GM11168 (cell line): ENCODE measurements around the gene GTF3C1.

Source experiments
- in situ Hi-C: fragments of 300-500 bp; cut with MboI; formaldehyde crosslinking; loops from one replicate; pipeline ENCODE4 v1.12.0; 2022; ENCODE audit warnings: low sequenced_read_pairs; ENCODE audit not compliant: unreplicated experiment

Gene GTF3C1

GRCh38 chr16:27430923-27431484 lies 118.7 kb downstream of the GTF3C1 start:
- in situ Hi-C loops: no loop called here

DNA sequence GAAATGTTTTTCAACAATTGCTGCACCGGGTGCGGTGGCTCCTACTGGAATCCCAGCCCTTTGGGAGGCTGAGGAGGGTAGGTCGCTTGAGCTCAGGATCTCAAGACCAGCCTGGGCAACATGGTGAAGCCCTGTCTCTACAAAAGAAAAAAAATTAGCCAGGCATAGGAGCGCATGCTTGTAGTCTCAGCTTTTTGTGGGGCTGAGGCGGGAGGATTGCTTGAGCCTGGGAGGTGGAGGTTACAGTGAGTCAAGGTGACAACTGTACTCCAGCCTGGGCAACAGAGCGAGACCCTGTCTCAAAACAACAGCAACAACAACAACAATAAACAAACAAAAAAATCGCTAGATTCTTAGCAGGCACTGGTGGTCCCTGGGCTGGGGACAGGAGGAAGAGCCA lies 119.2 kb downstream of the GTF3C1 start:
- in situ Hi-C loops: no loop called here

DNA sequence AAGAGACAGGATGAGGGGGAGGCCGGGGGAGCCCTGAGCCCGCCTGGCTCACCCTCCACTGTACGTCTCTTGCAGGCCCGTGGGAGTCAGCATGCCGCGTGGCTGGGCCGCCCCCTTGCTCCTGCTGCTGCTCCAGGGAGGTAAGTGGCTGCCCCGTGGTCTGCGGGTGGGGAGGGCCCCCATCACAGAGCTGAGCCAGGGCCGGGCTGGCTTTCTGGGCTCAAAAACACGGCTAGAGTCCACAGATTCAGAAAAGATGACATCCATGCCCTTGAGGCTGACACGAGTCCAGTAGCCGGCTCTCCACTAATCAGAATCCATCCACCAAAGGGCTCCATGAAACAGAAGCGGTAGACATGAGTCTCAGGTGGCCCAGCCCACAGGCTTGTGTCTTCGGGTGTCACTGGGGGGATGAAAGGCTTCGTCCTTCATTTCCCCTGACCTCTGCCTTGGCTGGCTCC lies 119.7 kb downstream of the GTF3C1 start:
- in situ Hi-C loops: no loop called here

- in situ Hi-C loops: no loop called here
Measured at GRCh38 chr16:27429330-27429871, 120.3 kb downstream of the GTF3C1 start.

DNA sequence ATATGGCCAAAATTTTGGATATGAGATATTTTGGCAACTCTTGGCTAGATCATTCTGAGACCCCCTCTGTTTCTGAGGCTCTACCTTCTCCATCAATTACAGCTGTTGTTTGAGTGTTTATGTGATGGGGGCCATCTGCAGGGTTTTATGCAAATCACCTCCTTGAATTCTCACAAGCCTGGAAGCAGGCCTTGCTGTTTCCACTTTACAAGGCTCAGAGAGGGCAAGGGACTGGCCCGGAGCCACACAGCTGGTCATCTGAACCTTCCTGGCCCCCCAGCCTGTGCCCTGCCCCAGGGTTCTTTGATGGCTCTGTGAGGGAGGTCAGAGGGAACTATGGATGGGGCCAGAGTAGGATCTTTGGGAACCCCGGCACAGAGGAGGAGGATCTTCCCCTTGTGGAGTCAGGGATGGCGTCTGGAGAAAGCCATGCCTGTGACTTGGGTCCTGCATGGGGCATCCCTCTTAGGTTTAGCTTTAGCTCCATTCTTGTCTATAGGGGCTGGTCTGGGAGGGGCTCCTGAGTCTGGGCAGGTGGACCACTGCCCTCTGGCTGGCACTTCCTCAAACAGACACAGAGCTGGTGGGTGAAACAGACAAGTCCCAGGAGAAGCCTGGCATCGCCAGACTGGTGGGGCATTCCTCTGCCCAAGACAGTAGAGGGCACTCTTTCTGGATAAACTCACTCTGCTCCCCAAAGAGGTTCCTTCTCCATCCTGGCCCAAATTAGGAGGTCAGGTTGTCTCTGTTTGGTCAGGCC lies 121.5 kb downstream of the GTF3C1 start:
- in situ Hi-C loops: no loop called here

DNA sequence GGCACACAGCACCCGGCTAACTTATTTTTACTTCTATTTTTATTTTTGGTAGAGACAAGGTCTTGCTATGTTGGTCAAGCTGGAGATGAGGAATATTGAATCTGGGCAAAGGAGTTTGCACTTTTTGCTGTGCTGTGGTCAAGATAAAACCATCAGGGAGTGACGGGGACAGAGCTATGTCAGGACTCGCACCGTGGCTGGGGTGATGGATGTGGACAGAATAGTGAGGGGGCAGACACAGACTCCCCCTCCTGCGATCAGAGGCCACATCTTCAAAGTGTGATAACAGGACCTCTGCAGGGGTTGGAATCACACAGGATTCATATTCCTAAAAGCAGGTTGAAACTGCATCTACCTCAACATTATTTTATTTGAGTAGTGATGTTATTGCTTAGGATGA lies 122.2 kb downstream of the GTF3C1 start:
- in situ Hi-C loops: no loop called here

- in situ Hi-C loops: no loop called here
Measured at GRCh38 chr16:27426423-27427408, 123.0 kb downstream of the GTF3C1 start.

- in situ Hi-C loops: no loop called here
Measured at GRCh38 chr16:27425961-27426360, 123.8 kb downstream of the GTF3C1 start.

DNA sequence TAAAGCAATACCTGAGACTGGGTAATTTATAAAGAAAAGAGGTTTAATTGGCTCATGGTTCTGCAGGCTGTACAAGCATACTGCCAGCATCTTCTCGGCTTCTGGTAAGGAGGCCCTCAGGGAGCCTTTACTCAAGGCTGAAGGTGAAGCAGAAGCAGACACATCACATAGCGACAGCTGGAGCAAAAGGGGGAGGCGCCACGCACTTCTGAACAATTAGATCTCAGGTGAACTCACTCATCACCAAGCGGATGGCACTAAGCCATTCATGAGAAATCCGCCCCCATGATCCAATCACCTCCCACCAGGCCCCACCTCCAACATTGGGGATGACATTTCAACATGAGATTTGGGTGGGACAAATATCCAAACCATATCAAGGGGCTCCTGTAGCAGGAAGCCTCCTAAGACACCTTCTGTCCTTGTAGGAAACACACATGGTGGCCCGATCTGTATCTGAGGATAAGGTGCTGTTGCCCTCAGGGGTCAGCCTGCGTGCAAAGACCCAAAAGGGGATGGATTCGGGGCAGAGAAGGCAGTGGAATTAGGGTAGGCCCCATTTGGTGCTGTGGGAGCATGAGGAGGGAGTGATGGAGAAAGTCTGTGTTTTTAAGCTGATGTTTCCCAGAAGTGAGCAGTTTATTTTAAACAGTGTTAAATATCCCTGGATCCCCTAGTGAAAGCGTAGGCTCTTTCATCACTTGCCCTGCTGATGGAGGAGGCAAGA lies 124.8 kb downstream of the GTF3C1 start:
- in situ Hi-C loops: no loop called here

DNA sequence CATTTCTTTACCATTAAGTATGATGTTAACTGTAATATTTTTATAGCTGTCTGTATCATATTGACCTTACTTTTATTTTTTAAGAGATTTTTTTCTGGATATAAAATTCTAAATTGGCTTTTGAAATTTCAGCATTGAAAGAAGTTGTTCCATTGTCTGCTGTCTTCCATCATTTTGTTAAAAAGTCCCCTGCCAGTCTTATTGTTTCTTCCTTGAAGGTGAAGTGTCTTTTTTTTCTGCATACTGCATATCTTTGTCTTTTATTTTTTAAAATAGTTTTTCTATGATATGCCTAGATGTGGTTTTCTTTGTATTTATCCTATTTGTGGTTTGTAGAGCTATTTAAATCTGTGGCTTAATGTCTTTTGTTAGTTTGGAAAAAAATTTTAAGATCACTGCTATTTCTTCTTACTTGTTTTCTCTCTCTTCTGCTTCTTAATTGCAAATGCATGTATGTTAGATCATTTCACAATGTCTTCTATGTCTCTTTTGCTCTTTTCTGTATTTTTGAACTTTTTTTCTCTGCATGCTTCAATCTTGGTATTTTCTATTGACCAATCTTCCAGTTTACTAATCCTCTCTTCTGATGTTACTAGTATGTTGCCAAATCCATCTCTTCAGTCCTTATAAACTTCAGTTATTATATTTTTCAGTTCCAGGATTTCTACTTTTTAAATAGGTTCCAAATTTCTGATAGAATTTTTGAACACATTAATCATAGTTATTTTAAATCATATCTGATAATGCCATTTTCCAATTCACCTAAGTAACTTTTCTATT lies 127.6 kb downstream of the GTF3C1 start:
- in situ Hi-C loops: no loop called here

- in situ Hi-C loops: no loop called here
Measured at GRCh38 chr16:27417047-27417671, 132.6 kb downstream of the GTF3C1 start.

DNA sequence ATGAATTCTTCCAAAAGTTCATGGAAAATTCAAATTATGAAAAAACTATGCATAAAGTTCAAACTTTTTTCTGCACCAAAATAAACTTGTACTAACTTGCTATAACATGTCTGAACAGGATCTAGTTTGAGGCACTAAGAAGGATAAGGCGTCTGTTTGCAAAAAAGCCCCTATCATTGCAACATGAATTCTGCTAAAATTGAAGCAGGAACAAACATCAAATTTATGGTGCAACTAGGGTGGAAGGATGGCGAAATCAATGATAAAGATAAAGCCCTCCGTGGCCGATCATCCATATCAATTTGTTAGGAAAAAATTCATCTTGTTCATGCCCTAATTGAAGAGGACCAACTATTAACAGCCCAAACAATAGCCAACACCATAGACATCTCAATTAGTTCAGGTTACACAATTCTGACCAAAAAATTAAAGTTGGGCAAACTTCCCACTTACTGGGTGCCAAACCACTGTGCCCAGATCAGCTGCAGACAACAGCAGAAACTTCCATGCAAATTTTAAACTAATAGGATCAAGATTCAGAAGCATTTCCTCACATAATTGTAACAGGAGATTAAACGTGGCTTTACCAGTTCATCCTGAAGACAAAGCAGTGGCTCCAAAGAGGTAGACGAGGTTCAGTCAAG lies 134.8 kb downstream of the GTF3C1 start:
- in situ Hi-C loops: no loop called here

DNA sequence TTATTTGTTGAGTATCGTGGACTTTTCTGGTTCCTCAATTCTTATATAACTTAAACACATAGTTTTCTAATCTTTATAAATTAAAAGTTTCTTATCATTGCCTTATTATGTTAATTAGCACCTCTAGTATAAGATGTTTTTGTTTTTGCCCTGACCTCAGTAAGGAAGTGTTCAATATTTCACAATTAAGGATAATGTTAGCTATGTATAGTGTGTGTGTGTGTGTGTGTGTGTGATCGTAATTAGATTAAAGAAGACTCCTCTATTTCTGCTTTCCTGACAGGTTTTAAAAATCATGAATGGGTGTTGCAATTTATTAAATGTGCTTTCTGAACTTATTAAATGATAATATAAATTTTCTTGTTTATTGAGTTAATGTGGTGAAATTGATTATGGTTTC lies 135.8 kb downstream of the GTF3C1 start:
- in situ Hi-C loops: no loop called here

DNA sequence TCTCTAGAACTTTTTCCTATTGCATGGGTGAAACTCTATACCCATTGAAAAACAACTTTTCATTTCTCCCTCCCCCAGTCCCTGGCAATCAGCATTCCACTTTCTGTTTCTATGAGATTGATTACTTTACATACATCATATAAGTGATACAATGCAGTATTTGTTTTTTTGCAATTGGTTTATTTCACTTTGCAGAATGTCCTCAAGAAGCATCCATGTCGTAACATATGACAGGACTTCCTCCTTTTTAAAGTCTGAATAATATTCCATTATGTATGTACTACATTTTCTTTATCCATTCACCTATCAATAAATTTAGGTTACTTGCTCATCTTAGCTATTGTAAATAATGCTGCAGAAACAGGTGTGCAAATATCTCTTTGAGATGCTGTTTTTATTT lies 139.0 kb downstream of the GTF3C1 start:
- in situ Hi-C loops: no loop called here
